Astrocyte (in vitro differentiated cells and primary cell): ENCODE data around the gene NCDN. TPM values are rescaled to one million over a fixed set of nuclear protein-coding genes. Genes with fewer than 3 reads are reported as not detected.

Experiments
- DNase-seq: peaks from one replicate; pipeline ENCODE4 v3.0.0-alpha.2; 2010; ENCODE audit warnings: low read depth
- FAIRE-seq: peaks from 2 replicates; lab custom pipeline; 2011; peaks lifted over from hg19 to GRCh38; lab: Jason Lieb, UNC
- H2AFZ ChIP-seq: 2 replicates; pipeline ENCODE4 v1.6.0; 2012; ENCODE audit warnings: low read depth, low read length, inconsistent platforms
- H3K27ac ChIP-seq: 2 replicates; pipeline ENCODE4 v1.5.1; 2011; ENCODE audit warnings: low read depth, low read length, inconsistent platforms
- H3K27me3 ChIP-seq: 2 replicates; pipeline ENCODE4 v1.6.0; 2011; ENCODE audit warnings: low read length, inconsistent platforms; ENCODE audit not compliant: insufficient read depth
- H3K36me3 ChIP-seq: 2 replicates; pipeline ENCODE4 v1.5.1; 2011; ENCODE audit warnings: low read length, inconsistent platforms; ENCODE audit not compliant: insufficient read depth
- H3K4me1 ChIP-seq: 2 replicates; pipeline ENCODE4 v1.5.1; 2011; ENCODE audit warnings: low read length, inconsistent platforms; ENCODE audit not compliant: insufficient read depth
- H3K4me2 ChIP-seq: 2 replicates; pipeline ENCODE4 v1.6.0; 2012; ENCODE audit warnings: low read length, inconsistent platforms
- H3K4me3 ChIP-seq: 2 replicates; pipeline ENCODE4 v1.5.1; 2011; ENCODE audit warnings: low read depth, mild to moderate bottlenecking, low read length, inconsistent platforms; ENCODE audit not compliant: insufficient read depth
- H3K79me2 ChIP-seq: 2 replicates; pipeline ENCODE4 v1.6.0; 2012; ENCODE audit warnings: mild to moderate bottlenecking, low read length, inconsistent platforms; ENCODE audit not compliant: insufficient read depth
- H3K9ac ChIP-seq: 2 replicates; pipeline ENCODE4 v1.6.0; 2012; ENCODE audit warnings: mild to moderate bottlenecking, low read length, inconsistent platforms
- H3K9me3 ChIP-seq: 2 replicates; pipeline ENCODE4 v1.5.1; 2012; ENCODE audit warnings: low read depth, mild to moderate bottlenecking, low read length, inconsistent platforms; ENCODE audit not compliant: insufficient read depth
- H4K20me1 ChIP-seq: 2 replicates; pipeline ENCODE4 v1.6.0; 2012; ENCODE audit warnings: low read length, inconsistent platforms; ENCODE audit not compliant: insufficient read depth
- H3K27ac Mint-ChIP-seq: one replicate; pipeline ENCODE4 v1.8.0; 2021; ENCODE audit warnings: mild to moderate bottlenecking, mixed read lengths; ENCODE audit not compliant: unreplicated experiment
- H3K27me3 Mint-ChIP-seq: one replicate; pipeline ENCODE4 v1.8.0; 2021; ENCODE audit warnings: low read depth, mixed read lengths; ENCODE audit not compliant: unreplicated experiment
- H3K36me3 Mint-ChIP-seq: one replicate; pipeline ENCODE4 v1.8.0; 2021; ENCODE audit warnings: low read depth, mixed read lengths; ENCODE audit not compliant: unreplicated experiment
- H3K4me1 Mint-ChIP-seq: one replicate; pipeline ENCODE4 v1.8.0; 2021; ENCODE audit warnings: low read depth, mixed read lengths; ENCODE audit not compliant: unreplicated experiment
- H3K4me3 Mint-ChIP-seq: one replicate; pipeline ENCODE4 v1.8.0; 2021; ENCODE audit warnings: mild to moderate bottlenecking, moderate library complexity, mixed read lengths; ENCODE audit not compliant: unreplicated experiment
- H3K9me3 Mint-ChIP-seq: one replicate; pipeline ENCODE4 v1.8.0; 2021; ENCODE audit warnings: mild to moderate bottlenecking, mixed read lengths; ENCODE audit not compliant: unreplicated experiment
- CTCF ChIP-seq: IDR thresholded peaks from 2 replicates; pipeline ENCODE4 v1.5.1; 2011; ENCODE audit warnings: low read depth, mild to moderate bottlenecking, inconsistent platforms, low read length, moderate library complexity; ENCODE audit not compliant: insufficient read depth
- EZH2 ChIP-seq: IDR thresholded peaks from 2 replicates; pipeline ENCODE4 v1.6.1; 2012; ENCODE audit warnings: mild to moderate bottlenecking, low read length, inconsistent platforms; ENCODE audit not compliant: insufficient read depth
- total RNA-seq: library from RNA; stranded (reverse); gene quantifications from 2 replicates; pipeline ENCODE4 v1.2.1, GENCODE V29; 2021

Gene NCDN
- total RNA-seq, 1 donor from 2014 or later, result 42.1 TPM

- TF ChIP-seq CTCF (no peak), EZH2 (no peak)
- no peaks in the 10 kb centered on the region for H3K27me3 ChIP-seq
- H3K9me3 ChIP-seq, result no peaks in the 10 kb centered on the region
- no peak overlapping the region for H3K4me2 ChIP-seq
- no peaks in the 10 kb centered on the region for H3K27me3 Mint-ChIP-seq
- no peak overlapping the region for H3K4me3 Mint-ChIP-seq
- DNase-seq (no peak), FAIRE-seq (no peak)
- no peak overlapping the region for H3K27ac Mint-ChIP-seq
- no peaks in the 10 kb centered on the region for H3K9me3 Mint-ChIP-seq
- H2AFZ ChIP-seq, result no peak overlapping the region
- H3K36me3 ChIP-seq, result peaks cover 9% of the 10 kb centered on the region
- peaks cover 32% of the 10 kb centered on the region for H4K20me1 ChIP-seq
- peaks cover 5% of the 10 kb centered on the region for H3K36me3 Mint-ChIP-seq
- H3K9ac ChIP-seq, result no peak overlapping the region
- peaks cover 22% of the 10 kb centered on the region for H3K4me1 ChIP-seq
- no peak overlapping the region for H3K27ac ChIP-seq
- no peak overlapping the region for H3K4me3 ChIP-seq
- peaks cover 40% of the 10 kb centered on the region for H3K79me2 ChIP-seq
- peaks cover 21% of the 10 kb centered on the region for H3K4me1 Mint-ChIP-seq
Measured at GRCh38 chr1:35553851-35554250, 3.7 kb upstream of the NCDN start.

GRCh38 chr1:35554266-35555211, 3.1 kb upstream of the NCDN start:
- H4K20me1 ChIP-seq, result peaks cover 37% of the 10 kb centered on the region
- H3K9me3 ChIP-seq, result no peaks in the 10 kb centered on the region
- no peaks in the 10 kb centered on the region for H3K27me3 Mint-ChIP-seq
- DNase-seq, result no peak
- H3K9ac ChIP-seq, result no peak overlapping the region
- no peak overlapping the region for H3K27ac ChIP-seq
- H3K4me3 Mint-ChIP-seq, result peak overlapping the region; percentile 55
- H3K36me3 Mint-ChIP-seq, result peaks cover 5% of the 10 kb centered on the region
- no peaks in the 10 kb centered on the region for H3K9me3 Mint-ChIP-seq
- H2AFZ ChIP-seq, result no peak overlapping the region
- H3K27ac Mint-ChIP-seq, result no peak overlapping the region
- peaks cover 28% of the 10 kb centered on the region for H3K4me1 ChIP-seq
- H3K36me3 ChIP-seq, result peaks cover 9% of the 10 kb centered on the region
- no peaks in the 10 kb centered on the region for H3K27me3 ChIP-seq
- H3K4me1 Mint-ChIP-seq, result peaks cover 23% of the 10 kb centered on the region
- peaks cover 43% of the 10 kb centered on the region for H3K79me2 ChIP-seq
- TF ChIP-seq EZH2 (no peak), CTCF (no peak)
- no peak for FAIRE-seq
- peak overlapping the region; percentile 88 for H3K4me2 ChIP-seq
- no peak overlapping the region for H3K4me3 ChIP-seq

GRCh38 chr1:35555212-35555584, 2.4 kb upstream of the NCDN start:
- Histone ChIP-seq H3K27me3 (no peaks in the 10 kb centered on the region), H3K36me3 (peaks cover 3% of the 10 kb centered on the region), H3K27ac (peak overlapping the region; percentile 95), H2AFZ (no peak overlapping the region), H3K4me1 (peaks cover 29% of the 10 kb centered on the region), H3K4me2 (peak overlapping the region; percentile 88), H3K9me3 (no peaks in the 10 kb centered on the region), H4K20me1 (peaks cover 44% of the 10 kb centered on the region), H3K79me2 (peaks cover 48% of the 10 kb centered on the region), H3K4me3 (no peak overlapping the region), H3K9ac (peak overlapping the region; percentile 91)
- TF ChIP-seq EZH2 (no peak), CTCF (no peak)
- DNase-seq, result peak; percentile 37
- Mint-ChIP-seq H3K9me3 (no peaks in the 10 kb centered on the region), H3K27me3 (no peaks in the 10 kb centered on the region), H3K4me1 (peaks cover 23% of the 10 kb centered on the region), H3K4me3 (peak overlapping the region; percentile 3), H3K36me3 (peaks cover 5% of the 10 kb centered on the region), H3K27ac (no peak overlapping the region)
- FAIRE-seq, result no peak
